Sciatic nerve (tissue), 2 donors: ENCODE measurements around the gene RALGDS. TPM values are rescaled to one million over a fixed set of nuclear protein-coding genes. Genes with fewer than 3 reads are reported as not detected.

ENCODE experiments used
- ATAC-seq: fragments of 200-7000 bp; cut with Tn5 transposase; one replicate; pipeline ENCODE4 v1.9.1; 2020; ENCODE audit warnings: mild to moderate bottlenecking, moderate library complexity
- DNase-seq: peaks from one replicate; pipeline ENCODE4 v3.0.0-alpha.2; 2020; ENCODE audit warnings: low spot score
- intact Hi-C: fragments of 100-400 bp; cut with DNase I; formaldehyde crosslinking; loops from one replicate; pipeline ENCODE4 v1.14.2; 2022
- microRNA-seq: library from miRNA; unstranded; fragments of <30 nt; microRNA quantifications from one replicate; pipeline ENCODE4 v1.2.0, GENCODE V29; 2020
- total RNA-seq: library from RNA; stranded (reverse); fragmentation: NEBNext Ultra II Directional; extraction: Animal tissue kit (Norgen Biotek cat#: 25700); gene quantifications from one replicate; pipeline ENCODE4 v1.2.1, GENCODE V29; 2021
- donor health status: DM: no; HTN: no; CAD: no.
- donor health status: DM: no; HTN: no; CAD: no.

The RALGDS gene
- total RNA-seq, 1 donor from 2014 or later: 59.7 TPM

GRCh38 chr9:133051281-133051900, 69.6 kb downstream of the RALGDS start:
- ATAC-seq: no peak
- DNase-seq: no peak
- intact Hi-C loops: no loop called here

GRCh38 chr9:133050781-133051180, 70.3 kb downstream of the RALGDS start:
- ATAC-seq: peak; percentile 71
- intact Hi-C loops: no loop called here
- no peak for DNase-seq

DNA sequence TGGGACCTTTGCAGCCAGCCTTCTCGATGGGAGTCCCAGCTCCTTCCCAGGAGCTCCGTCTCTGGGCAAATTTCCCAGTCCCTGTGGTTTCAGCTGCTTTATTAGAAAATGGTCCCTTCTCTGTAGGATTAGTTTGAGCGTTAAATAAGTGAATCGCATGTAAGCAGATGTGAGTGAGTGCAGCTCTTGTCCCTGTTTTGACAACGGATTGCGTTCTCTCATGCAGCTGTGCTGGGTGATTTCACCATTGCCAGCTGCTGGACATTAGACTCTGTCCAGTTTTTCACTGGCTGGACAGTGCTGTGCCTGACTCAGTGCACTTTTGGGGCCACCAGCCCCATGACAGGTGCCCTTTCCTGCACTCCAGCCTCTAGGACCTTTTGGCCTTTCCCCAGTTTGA, 70.9 kb downstream of the RALGDS start:
- intact Hi-C loops: no loop called here
- DNase-seq (no peak), ATAC-seq (peak; percentile 80)

- intact Hi-C loops: loop anchor here (10.0 kb wide), 1 partner anchor 96 kb away; no protein-coding TSS in a partner anchor
- DNase-seq (no peak), ATAC-seq (no peak)
Measured at GRCh38 chr9:133049043-133049442, 72.0 kb downstream of the RALGDS start.

DNA sequence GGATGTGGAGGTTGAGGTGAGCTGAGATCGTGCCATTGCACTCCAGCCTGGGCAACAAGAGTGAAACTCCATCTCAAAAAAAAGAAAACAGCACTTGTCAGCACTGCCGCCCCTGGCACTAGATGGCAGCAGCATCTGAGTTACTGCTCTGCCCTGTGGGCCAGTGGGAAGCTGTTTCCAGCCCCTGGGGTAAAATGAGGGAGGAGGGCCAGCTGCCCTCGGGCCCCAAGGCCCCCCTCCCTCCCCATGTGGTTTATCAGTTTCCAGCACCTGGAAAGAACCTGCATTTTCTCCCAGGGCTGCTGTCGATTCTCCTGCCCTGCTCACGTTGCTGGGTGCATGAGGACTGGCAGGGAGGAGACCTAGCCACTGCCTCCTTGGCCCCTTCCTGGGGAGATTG, 72.4 kb downstream of the RALGDS start:
- ATAC-seq (no peak), DNase-seq (no peak)
- intact Hi-C loops: loop anchor here (10.0 kb wide), 1 partner anchor 96 kb away; no protein-coding TSS in a partner anchor

Small RNA genes within 50 kb of the gene (microRNA-seq; reads per million reads assigned to microRNA genes)
- not detected for gene MIR6877

Other genes starting within 250 kb of the RALGDS start
- gene AK8, start 243.0 kb downstream of the RALGDS start, total RNA-seq: 1.6 TPM
- gene SPACA9, start 242.3 kb downstream of the RALGDS start, total RNA-seq: 9.3 TPM
- gene TSC1, start 176.6 kb downstream of the RALGDS start, total RNA-seq: 71.5 TPM
- not detected for gene GFI1B, start 142.5 kb downstream of the RALGDS start, total RNA-seq
- 45.2 TPM for gene GTF3C5, start 90.2 kb downstream of the RALGDS start, total RNA-seq
- 2.7 TPM for gene CEL, start 59.3 kb downstream of the RALGDS start, total RNA-seq
- 23.2 TPM for gene GBGT1, start 42.7 kb upstream of the RALGDS start, total RNA-seq
- not detected for gene OBP2B, start 88.0 kb upstream of the RALGDS start, total RNA-seq
- 10.9 TPM for gene ABO, start 154.0 kb upstream of the RALGDS start, total RNA-seq
- 17.3 TPM for gene SURF6, start 214.9 kb upstream of the RALGDS start, total RNA-seq
- 36.2 TPM for gene MED22, start 226.9 kb upstream of the RALGDS start, total RNA-seq
- gene RPL7A, start 227.0 kb upstream of the RALGDS start, total RNA-seq: 1,196 TPM
- gene SURF1, start 235.2 kb upstream of the RALGDS start, total RNA-seq: 40.9 TPM
- gene SURF2, start 235.3 kb upstream of the RALGDS start, total RNA-seq: 13.6 TPM